Esophagus muscularis mucosa (tissue), 4 donors: ENCODE results near the gene PAQR8. TPM values are rescaled to one million over a fixed set of nuclear protein-coding genes. Genes with fewer than 3 reads are reported as not detected.
A peak's percentile ranks its signal among the peaks of the same experiment; 100 is the strongest.

Experiments used
- DNase-seq: peaks from one replicate; pipeline ENCODE4 v3.0.0-alpha.2; 2017; ENCODE audit errors: extremely low spot score
- H3K27ac ChIP-seq, 4 donors: fragments of 200-600 bp; sonication (generic); replicated peaks in 1 of 4; 1 replicate in 3 of 4; 2 replicates in 1 of 4; pipeline ENCODE4 v1.5.1; 2016 to 2019; ENCODE audit warnings: mild to moderate bottlenecking in 1 of 4
- H3K27me3 ChIP-seq, 4 donors: fragments of 200-600 bp; sonication (generic); one replicate each; pipeline versions ENCODE4 v1.5.1 to v1.6.0; 2016 to 2019
- H3K36me3 ChIP-seq, 4 donors: fragments of 200-600 bp; sonication (generic); one replicate each; pipeline ENCODE4 v1.5.1; 2016 to 2019
- H3K4me1 ChIP-seq, 4 donors: fragments of 200-600 bp; sonication (generic); one replicate each; pipeline ENCODE4 v1.5.1; 2016 to 2019
- H3K4me3 ChIP-seq, 4 donors: fragments of 200-600 bp; sonication (generic); 1 replicate in 2 of 4; 2 replicates in 2 of 4; pipeline ENCODE4 v1.5.1; 2016 to 2019; ENCODE audit warnings: mild to moderate bottlenecking in 4 of 4, moderate library complexity in 1 of 4
- H3K9me3 ChIP-seq, 4 donors: fragments of 200-600 bp; sonication (generic); 1 replicate in 3 of 4; 2 replicates in 1 of 4; pipeline ENCODE4 v1.5.1; 2016 to 2019
- EP300 ChIP-seq: sonication (generic); formaldehyde crosslinking; IDR thresholded peaks from one replicate; pipeline ENCODE4 v1.6.1; 2017; ENCODE audit warnings: antibody characterized with exemption
- POLR2A ChIP-seq: fragments of 450-650 bp; IDR thresholded peaks from one replicate; pipeline ENCODE4 v1.6.1; 2017; ENCODE audit warnings: antibody characterized with exemption, moderate library complexity, mild to moderate bottlenecking, low read depth
- POLR2AphosphoS5 ChIP-seq, 2 donors: sonication (generic); formaldehyde crosslinking; IDR thresholded peaks; one replicate each; pipeline ENCODE4 v1.6.1; 2017; ENCODE audit warnings: antibody characterized with exemption in 2 of 2
- WGBS: methylation state at CpG from one replicate; pipeline ENCODE4 v1.1.5; 2018; 5-methylcytosine and 5-hydroxymethylcytosine counted together
- intact Hi-C: fragments of 100-400 bp; cut with DNase I; formaldehyde crosslinking; loops from one replicate; pipeline ENCODE4 v1.15.1; 2023
- total RNA-seq, 4 donors: library from RNA; depleted of rRNA; stranded (reverse); fragments of >200 nt; gene quantifications; one replicate each; pipeline versions ENCODE4 v1.1.0 to v1.2.1, GENCODE V29; 2016
- TF ChIP-seq, protein P1 (sequence below), 3 experiments: fragments of 200-600 bp in 2 of 3; fragments of 450-650 bp in 1 of 3; sonication (generic) in 2 of 3; IDR thresholded peaks; one replicate each; pipeline ENCODE4 v1.5.1; 2017 to 2019; ENCODE audit warnings: antibody characterized with exemption in 3 of 3, mild to moderate bottlenecking in 2 of 3, moderate library complexity in 1 of 3

Gene PAQR8
- total RNA-seq, 4 donors from 2014 or later: 11.1 to 32.5 (median 14.2) TPM

GRCh38 chr6:52352239-52353018 lies 9.5 kb upstream of the PAQR8 start:
- Histone ChIP-seq H3K27me3 (no peaks in the 10 kb centered on the region), H3K27ac (peak overlapping the region in 1 of 4 donors; percentile 40), H3K9me3 (no peaks in the 10 kb centered on the region), H3K4me3 (no peak overlapping the region), H3K36me3 (no peaks in the 10 kb centered on the region), H3K4me1 (peaks cover 0 to 12% (median 4%) of the 10 kb centered on the region in 4 donors)
- intact Hi-C loops: loop anchor here (10.0 kb wide), 1 partner anchor 48 kb away; no protein-coding TSS in a partner anchor
- TF ChIP-seq POLR2AphosphoS5 (IDR thresholded peaks at IDR 0.05) (peak in 1 of 2 donors; percentile 28), EP300 (no peak), POLR2A (no peak)
- TF ChIP-seq, protein P1, sequence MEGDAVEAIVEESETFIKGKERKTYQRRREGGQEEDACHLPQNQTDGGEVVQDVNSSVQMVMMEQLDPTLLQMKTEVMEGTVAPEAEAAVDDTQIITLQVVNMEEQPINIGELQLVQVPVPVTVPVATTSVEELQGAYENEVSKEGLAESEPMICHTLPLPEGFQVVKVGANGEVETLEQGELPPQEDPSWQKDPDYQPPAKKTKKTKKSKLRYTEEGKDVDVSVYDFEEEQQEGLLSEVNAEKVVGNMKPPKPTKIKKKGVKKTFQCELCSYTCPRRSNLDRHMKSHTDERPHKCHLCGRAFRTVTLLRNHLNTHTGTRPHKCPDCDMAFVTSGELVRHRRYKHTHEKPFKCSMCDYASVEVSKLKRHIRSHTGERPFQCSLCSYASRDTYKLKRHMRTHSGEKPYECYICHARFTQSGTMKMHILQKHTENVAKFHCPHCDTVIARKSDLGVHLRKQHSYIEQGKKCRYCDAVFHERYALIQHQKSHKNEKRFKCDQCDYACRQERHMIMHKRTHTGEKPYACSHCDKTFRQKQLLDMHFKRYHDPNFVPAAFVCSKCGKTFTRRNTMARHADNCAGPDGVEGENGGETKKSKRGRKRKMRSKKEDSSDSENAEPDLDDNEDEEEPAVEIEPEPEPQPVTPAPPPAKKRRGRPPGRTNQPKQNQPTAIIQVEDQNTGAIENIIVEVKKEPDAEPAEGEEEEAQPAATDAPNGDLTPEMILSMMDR (IDR thresholded peaks at IDR 0.05): no peak
- WGBS: 25% methylated on average over 5 of the region's 5 CpGs
- no peak for DNase-seq

DNA sequence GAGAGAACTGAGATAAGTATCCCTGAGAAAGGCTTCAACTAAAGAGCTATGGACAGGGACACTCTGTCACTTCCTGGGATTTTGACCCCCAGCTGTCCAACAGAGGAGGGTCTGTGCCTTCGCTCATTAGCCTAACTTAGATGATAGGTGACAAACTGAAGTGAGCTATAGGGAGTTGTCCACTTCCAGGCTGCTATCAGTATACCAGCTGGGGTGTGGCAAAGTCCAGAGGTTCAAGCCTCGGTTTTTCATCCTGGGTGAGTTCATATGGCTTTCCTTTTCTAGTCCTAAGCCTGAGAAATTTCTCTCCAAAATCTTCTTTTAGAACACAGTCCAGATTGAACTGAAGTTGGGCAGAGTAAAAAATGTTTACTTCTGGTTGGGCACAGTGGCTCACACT lies 5.9 kb upstream of the PAQR8 start:
- Histone ChIP-seq H3K4me3 (no peak overlapping the region), H3K9me3 (no peaks in the 10 kb centered on the region), H3K27me3 (no peaks in the 10 kb centered on the region), H3K4me1 (peaks cover 4 to 37% (median 28%) of the 10 kb centered on the region in 4 donors), H3K27ac (no peak overlapping the region), H3K36me3 (no peaks in the 10 kb centered on the region)
- no peak for TF ChIP-seq POLR2A
- TF ChIP-seq EP300: no peak
- TF ChIP-seq, protein P1 (IDR thresholded peaks at IDR 0.05): no peak
- no peak for TF ChIP-seq POLR2AphosphoS5 (IDR thresholded peaks at IDR 0.05)
- 67% methylated on average over 2 of the region's 2 CpGs for WGBS
- DNase-seq: no peak
- intact Hi-C loops: loop anchor here (10.0 kb wide), 1 partner anchor 51 kb away; no protein-coding TSS in a partner anchor

GRCh38 chr6:52359403-52359802 lies 2.5 kb upstream of the PAQR8 start:
- Histone ChIP-seq H3K4me1 (peaks cover 16 to 52% (median 48%) of the 10 kb centered on the region in 4 donors), H3K27me3 (no peaks in the 10 kb centered on the region), H3K27ac (peak overlapping the region; percentile 82 to 88 (median 86)), H3K36me3 (no peaks in the 10 kb centered on the region), H3K9me3 (no peaks in the 10 kb centered on the region), H3K4me3 (no peak overlapping the region)
- WGBS: 55% methylated on average over 1 of the region's 1 CpG
- intact Hi-C loops: loop anchor here (10.0 kb wide), 1 partner anchor 55 kb away; no protein-coding TSS in a partner anchor
- TF ChIP-seq, protein P1 (IDR thresholded peaks at IDR 0.05): no peak
- no peak for TF ChIP-seq EP300
- no peak for TF ChIP-seq POLR2A
- no peak for TF ChIP-seq POLR2AphosphoS5 (IDR thresholded peaks at IDR 0.05)
- DNase-seq: no peak

GRCh38 chr6:52360028-52360427 lies 1.9 kb upstream of the PAQR8 start:
- no peak for DNase-seq
- intact Hi-C loops: loop anchor here (5.0 to 10.0 kb wide), 3 partner anchors 37 to 75 kb away; partner anchors contain the start of gene MCM3
- peak overlapping the region; percentile 82 to 88 (median 86) for H3K27ac ChIP-seq
- peaks cover 16 to 58% (median 54%) of the 10 kb centered on the region in 4 donors for H3K4me1 ChIP-seq
- H3K9me3 ChIP-seq: no peaks in the 10 kb centered on the region
- 53% methylated on average over 3 of the region's 3 CpGs for WGBS
- no peaks in the 10 kb centered on the region for H3K36me3 ChIP-seq
- H3K27me3 ChIP-seq: no peaks in the 10 kb centered on the region
- TF ChIP-seq POLR2A (no peak), POLR2AphosphoS5 (IDR thresholded peaks at IDR 0.05) (peak in 1 of 2 donors; percentile 32)
- no peak overlapping the region for H3K4me3 ChIP-seq
